ENCODE results near the gene PHF2.

PHF2 gene

GRCh38 chr9:93567271-93567959, 9.0 kb upstream of the PHF2 start:
- no peak for DNase-seq (ENCODE audit: low read depth in 2 of 2, low spot score in 1 of 2)

- no peak for DNase-seq (ENCODE audit: low read depth in 2 of 2, low spot score in 1 of 2)
Observed at GRCh38 chr9:93568169-93568568, 8.2 kb upstream of the PHF2 start.

GRCh38 chr9:93569621-93570174, 6.7 kb upstream of the PHF2 start:
- DNase-seq (ENCODE audit: low read depth in 2 of 2, low spot score in 1 of 2), result no peak

GRCh38 chr9:93572221-93572620, 4.2 kb upstream of the PHF2 start:
- no peak for DNase-seq (ENCODE audit: low read depth in 2 of 2, low spot score in 1 of 2)

GRCh38 chr9:93572636-93573515, 3.5 kb upstream of the PHF2 start:
- DNase-seq (ENCODE audit: low read depth in 2 of 2, low spot score in 1 of 2), result no peak

DNA sequence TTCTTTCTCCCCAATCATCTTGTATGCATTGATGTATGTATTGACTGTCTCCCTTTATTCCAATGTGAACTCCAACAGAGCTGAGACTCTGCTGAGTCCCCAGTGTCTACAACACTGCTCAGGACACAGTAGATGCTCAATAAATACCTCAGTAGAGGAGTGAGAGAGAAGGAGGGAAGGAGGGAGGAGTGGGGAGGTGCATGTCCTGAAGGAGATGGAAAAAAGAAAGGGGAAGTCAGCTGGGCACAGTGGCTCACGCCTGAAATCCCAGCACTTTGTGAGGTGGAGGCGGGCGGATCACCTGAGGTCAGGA, 2.9 kb upstream of the PHF2 start:
- DNase-seq (ENCODE audit: low read depth in 2 of 2, low spot score in 1 of 2), result no peak

DNA sequence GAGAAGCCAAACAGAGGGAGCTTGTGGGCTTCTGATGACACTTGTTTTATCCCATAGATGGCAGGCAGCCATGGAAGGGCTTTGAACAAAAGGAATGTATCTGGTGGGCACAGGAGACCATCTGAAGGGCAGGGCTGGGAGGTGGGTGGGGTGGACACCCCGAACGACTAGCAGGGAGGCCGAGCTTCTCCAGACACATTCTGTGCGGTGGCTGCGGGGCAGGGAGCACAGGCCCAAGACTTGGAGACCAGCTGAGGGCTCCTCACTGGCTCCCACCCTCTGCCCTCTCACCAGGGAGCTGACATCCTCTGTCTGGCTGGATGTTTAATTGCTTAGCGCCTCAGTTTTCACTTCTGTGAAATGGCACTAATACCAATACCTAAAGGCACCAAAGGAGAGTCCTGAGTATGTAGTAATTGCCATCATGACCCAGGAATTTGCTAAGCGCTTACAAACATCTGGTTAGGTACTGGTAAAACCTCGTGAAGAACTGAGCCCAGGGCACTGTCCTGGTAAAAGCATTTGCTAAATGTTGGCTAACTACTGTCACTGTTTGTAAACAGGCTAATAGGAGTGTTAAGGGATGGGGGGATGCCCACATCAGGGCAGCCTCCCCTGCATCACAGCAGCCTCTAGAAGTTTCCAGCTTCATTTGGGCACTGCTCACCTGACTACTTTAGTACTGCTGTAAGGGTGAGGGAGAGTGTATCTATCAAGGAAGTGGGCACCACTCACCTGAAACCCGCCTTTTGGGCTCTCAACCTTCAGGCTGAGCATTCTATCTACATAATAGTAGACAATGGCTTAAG, 2.1 kb upstream of the PHF2 start:
- DNase-seq (ENCODE audit: low read depth in 2 of 2, low spot score in 1 of 2), result no peak

- DNase-seq (ENCODE audit: low read depth in 2 of 2, low spot score in 1 of 2), result no peak
Observed at GRCh38 chr9:93574900-93575795, 1.2 kb upstream of the PHF2 start.

DNA sequence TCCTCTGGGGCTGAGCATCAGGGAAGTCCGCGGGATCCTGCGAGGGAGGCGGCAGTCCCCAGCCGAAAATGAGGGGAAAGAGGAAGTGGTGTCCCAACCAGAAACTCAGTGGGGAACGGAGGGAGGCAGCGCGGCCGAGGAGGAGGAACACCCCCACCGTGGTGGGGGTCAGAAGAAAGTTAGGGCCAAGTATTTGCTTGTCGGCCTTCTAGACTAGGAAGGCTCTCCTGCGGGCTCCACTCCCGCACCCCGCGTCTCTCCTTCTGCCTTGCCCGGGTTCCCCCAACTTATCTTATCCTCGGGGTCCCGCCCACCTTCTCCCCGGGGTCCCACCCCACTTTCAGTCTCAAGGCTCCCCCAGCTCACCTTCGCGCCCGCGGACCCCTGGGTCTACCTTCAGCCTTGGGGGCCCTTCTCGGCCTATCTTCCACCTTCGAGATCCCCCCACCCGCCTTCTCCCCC, 557 bp upstream of the PHF2 start:
- DNase-seq (ENCODE audit: low read depth in 2 of 2, low spot score in 1 of 2), result peak; percentile 10 to 41

DNA sequence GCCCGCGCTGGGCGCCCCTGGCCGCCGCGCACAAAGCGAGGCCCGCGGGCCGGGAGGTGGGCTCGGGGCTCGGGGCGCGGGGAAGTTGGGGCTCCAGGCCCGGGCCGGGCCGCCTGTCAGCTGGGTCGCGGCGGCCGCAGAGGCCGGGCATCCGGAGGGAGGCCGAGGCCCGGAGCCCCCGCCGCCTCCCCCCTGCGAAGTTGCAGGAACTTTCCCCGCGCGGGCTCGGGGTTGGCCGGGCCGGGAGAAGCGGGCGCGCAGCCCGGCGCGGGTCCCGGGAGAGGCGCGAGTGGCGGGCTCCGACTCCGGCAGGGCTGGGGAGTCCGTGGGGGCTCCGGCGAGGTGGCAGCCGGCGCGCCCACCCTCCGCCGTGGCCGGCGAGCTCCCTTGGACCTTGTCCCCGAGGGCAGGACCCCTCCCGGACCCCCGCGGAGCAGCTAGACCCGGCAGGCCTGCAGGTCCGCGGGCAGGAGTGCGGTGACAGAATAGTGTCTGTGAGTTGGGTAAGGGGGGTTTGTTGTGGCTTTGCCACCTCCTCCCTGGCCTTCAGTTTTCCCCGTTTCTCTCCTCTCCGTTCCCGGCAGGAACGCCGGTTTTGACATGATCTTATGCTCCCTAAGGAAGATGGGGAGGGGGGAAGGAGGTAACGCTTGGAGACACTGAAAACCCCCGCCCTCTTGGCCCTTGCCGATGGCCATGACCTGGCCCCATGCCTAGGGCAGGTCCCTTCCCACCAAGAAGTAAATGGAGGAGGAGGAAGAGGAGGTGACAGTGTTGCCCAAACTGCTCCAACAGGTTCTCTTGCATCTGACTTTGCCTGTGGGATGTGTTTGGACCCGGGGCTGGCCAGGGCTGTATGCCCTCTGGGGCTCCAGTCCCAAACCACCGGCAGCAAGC, 942 bp downstream of the PHF2 start:
- no peak for DNase-seq (ENCODE audit: low read depth in 2 of 2, low spot score in 1 of 2)

DNA sequence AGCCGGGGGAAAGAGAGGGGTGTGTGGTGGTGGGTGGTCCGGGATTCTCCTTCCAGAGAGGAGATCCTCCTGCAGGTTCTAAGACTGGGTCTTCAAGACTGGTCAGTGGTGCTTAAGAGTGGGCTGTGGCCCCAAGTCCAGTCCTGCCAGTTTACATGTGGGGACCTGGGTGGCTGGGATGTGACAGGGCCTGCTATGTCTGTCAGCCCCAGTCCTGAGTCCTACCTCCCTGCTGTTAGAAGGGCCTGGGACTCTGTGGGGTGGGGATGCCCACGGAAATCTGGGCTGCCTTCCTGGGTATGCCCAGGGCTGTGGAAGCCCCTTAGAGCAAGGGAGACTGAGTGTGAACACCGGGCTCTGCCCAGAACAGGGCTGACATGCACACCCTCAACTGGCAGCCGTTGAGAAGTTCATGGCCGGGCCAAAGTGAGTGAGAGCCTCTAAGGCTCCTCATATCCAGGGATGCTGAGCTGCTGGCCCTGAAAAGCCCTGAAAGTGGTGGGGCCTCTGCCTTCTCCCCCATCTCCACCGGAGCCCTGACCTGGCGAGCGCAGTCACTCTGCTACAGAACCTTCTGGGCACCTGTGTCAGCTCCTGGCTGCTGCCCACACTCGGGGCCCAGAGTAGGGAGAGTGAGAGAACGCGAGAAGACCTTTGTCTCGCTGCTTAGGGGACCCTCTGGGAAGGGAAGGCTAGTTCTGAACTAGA, 1.7 kb downstream of the PHF2 start:
- DNase-seq (ENCODE audit: low read depth in 2 of 2, low spot score in 1 of 2), result no peak

DNA sequence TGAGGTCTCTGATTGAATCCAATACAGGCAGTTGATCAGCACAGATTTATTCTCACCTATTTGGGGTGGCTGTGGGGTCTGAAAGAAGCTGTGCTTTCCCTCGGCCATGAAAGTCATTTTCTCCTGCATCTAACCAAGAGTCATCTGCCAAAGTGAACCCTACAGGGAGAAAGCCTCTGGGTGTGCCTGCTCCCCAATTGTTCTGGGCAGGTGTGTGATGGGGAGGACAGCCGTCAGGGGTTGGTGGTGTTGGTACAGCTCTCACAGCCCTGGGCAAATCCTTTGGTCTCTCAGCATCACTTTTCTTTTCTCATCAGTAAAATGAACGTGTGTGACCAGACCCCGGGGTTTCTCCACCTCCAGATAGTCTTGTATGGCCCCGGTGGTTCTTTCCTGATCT, 2.5 kb downstream of the PHF2 start:
- DNase-seq (ENCODE audit: low read depth in 2 of 2, low spot score in 1 of 2), result no peak

GRCh38 chr9:93579711-93580516, 3.5 kb downstream of the PHF2 start:
- no peak for DNase-seq (ENCODE audit: low read depth in 2 of 2, low spot score in 1 of 2)

DNA sequence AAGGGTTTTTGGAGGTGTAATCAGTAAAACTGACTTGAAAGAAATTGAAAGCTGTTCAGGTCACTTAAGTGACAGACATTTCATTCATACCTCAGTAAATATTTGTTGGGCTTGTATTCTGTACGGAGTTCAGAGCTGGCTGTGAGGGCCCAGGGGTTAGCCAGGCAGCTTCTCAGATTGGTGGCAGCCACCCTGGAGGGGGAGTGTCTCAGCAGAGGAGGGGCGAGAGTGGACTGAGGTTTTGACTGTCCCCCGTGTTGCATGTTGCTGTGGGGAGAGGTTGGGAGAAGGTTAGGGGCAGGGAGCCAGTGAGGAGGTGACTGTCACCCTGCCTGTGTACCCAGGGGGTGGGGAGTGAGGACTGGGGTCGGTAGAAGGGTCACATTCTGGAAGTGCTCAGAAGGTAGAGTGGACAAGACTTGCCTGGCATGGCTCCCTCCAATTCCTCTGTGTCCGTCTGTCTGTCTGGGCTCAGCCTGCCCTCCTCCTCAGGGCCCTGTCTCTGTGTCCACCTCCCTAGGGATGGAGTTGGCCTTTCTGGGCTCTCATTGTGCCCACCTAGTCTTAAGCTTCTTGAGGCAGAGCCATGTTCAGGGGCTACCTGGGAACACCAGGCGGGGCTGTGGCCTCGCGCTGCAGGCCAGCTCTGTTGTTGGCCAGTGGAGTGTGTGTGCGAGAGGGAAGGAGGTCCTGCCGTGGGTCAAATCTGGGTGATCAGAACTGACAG, 4.4 kb downstream of the PHF2 start:
- DNase-seq (ENCODE audit: low read depth in 2 of 2, low spot score in 1 of 2), result no peak

- DNase-seq (ENCODE audit: low read depth in 2 of 2, low spot score in 1 of 2), result no peak
Observed at GRCh38 chr9:93582115-93582514, 5.7 kb downstream of the PHF2 start.

GRCh38 chr9:93582550-93582949, 6.2 kb downstream of the PHF2 start:
- no peak for DNase-seq (ENCODE audit: low read depth in 2 of 2, low spot score in 1 of 2)

DNA sequence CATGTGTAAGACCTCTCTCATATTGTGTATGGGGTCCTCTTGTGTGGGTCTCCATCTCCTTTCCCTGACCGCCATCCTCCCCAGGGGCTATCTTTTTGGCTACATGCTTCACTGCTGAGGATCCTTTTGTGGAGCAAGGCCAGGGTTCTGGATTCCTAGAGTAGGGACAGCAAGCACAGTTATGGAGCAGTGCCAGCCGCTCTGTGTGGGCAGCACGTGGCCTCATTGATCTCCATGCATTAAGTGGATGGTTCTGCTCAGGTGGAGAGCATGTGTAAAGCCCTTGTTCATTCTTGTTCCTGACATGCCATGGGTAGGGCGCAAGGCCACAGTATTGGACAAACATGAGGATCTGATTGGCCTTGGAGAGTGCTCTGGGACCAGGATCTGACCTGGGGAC, 8.9 kb downstream of the PHF2 start:
- DNase-seq (ENCODE audit: low read depth in 2 of 2, low spot score in 1 of 2), result no peak
